SK-N-SH treated with all-trans-retinoic acid at 6 μM for 48 hours (cell line): ENCODE data around the gene F7.

Experiments used
- ATAC-seq: fragments of 200-7000 bp; cut with Tn5 transposase; 3 replicates; pipeline ENCODE4 v1.9.1; 2020; ENCODE audit warnings: mild to moderate bottlenecking, moderate library complexity
- ARNTL ChIP-seq: fragments of 450-650 bp; formaldehyde crosslinking; IDR thresholded peaks from 2 replicates; pipeline ENCODE4 v1.5.0; 2020; ENCODE audit warnings: low read depth, mild to moderate bottlenecking, moderate library complexity, borderline replicate concordance
- BACH2 ChIP-seq: fragments of 250-450 bp; sonication (Bioruptor Pico); IDR thresholded peaks from 2 replicates; pipeline ENCODE4 v1.9.0; 2021; ENCODE audit warnings: mild to moderate bottlenecking, borderline replicate concordance
- CSDC2 ChIP-seq: fragments of 250-450 bp; sonication (Bioruptor Pico); IDR thresholded peaks from 2 replicates; pipeline ENCODE4 v1.5.0; 2020; ENCODE audit warnings: mild to moderate bottlenecking, moderate library complexity
- ESRRG ChIP-seq: fragments of 250-450 bp; sonication (Bioruptor Pico); IDR thresholded peaks from 2 replicates; pipeline ENCODE4 v1.6.1; 2021; ENCODE audit warnings: mild to moderate bottlenecking
- GLIS3 ChIP-seq: fragments of 250-450 bp; sonication (Bioruptor Pico); IDR thresholded peaks from 2 replicates; pipeline ENCODE4 v1.5.0; 2020; ENCODE audit warnings: mild to moderate bottlenecking, moderate library complexity
- ISL1 ChIP-seq: fragments of 250-450 bp; sonication (Bioruptor Pico); IDR thresholded peaks from 2 replicates; pipeline ENCODE4 v2.1.2; 2022; ENCODE audit warnings: mild to moderate bottlenecking, moderate library complexity
- OSR1 ChIP-seq: fragments of 250-450 bp; sonication (Bioruptor Pico); IDR thresholded peaks from 2 replicates; pipeline ENCODE4 v1.8.0; 2022; ENCODE audit warnings: moderate library complexity, mild to moderate bottlenecking, inconsistent platforms
- RARB ChIP-seq: fragments of 250-450 bp; sonication (Bioruptor Pico); IDR thresholded peaks from 2 replicates; pipeline ENCODE4 v1.8.0; 2021; ENCODE audit warnings: mild to moderate bottlenecking, moderate library complexity
- SNAI2 ChIP-seq: fragments of 250-450 bp; sonication (Bioruptor Pico); IDR thresholded peaks from 2 replicates; pipeline ENCODE4 v1.5.0; 2020; ENCODE audit warnings: mild to moderate bottlenecking, moderate library complexity
- TCF4 ChIP-seq: fragments of 250-450 bp; sonication (Bioruptor Pico); IDR thresholded peaks from 2 replicates; pipeline ENCODE4 v1.8.0; 2021; ENCODE audit warnings: mild to moderate bottlenecking, moderate library complexity, borderline replicate concordance
- TOX ChIP-seq: fragments of 250-450 bp; sonication (Bioruptor Pico); IDR thresholded peaks from 2 replicates; pipeline ENCODE4 v1.8.0; 2021; ENCODE audit warnings: mild to moderate bottlenecking, moderate library complexity, borderline replicate concordance
- ZC3H10 ChIP-seq: fragments of 250-450 bp; sonication (Bioruptor Pico); IDR thresholded peaks from 2 replicates; pipeline ENCODE4 v1.5.1; 2021; ENCODE audit warnings: mild to moderate bottlenecking, moderate library complexity
- ZFP3 ChIP-seq: fragments of 250-450 bp; sonication (Bioruptor Pico); IDR thresholded peaks from 2 replicates; pipeline ENCODE4 v1.5.0; 2020; ENCODE audit warnings: mild to moderate bottlenecking, moderate library complexity
- ZFP30 ChIP-seq: fragments of 450-650 bp; formaldehyde crosslinking; IDR thresholded peaks from 2 replicates; pipeline ENCODE4 v1.5.0; 2022; ENCODE audit warnings: mild to moderate bottlenecking, moderate library complexity
- ZNF565 ChIP-seq: fragments of 450-650 bp; formaldehyde crosslinking; conservative IDR thresholded peaks from 2 replicates; pipeline ENCODE4 v1.5.0; 2020; ENCODE audit warnings: low read depth, mild to moderate bottlenecking, moderate library complexity
- ZNF70 ChIP-seq: fragments of 450-650 bp; formaldehyde crosslinking; IDR thresholded peaks from 2 replicates; pipeline ENCODE4 v1.5.0; 2020; ENCODE audit warnings: mild to moderate bottlenecking, moderate library complexity
- ZNF8 ChIP-seq: fragments of 450-650 bp; formaldehyde crosslinking; IDR thresholded peaks from 2 replicates; pipeline ENCODE4 v1.5.0; 2020; ENCODE audit warnings: mild to moderate bottlenecking, moderate library complexity
- TF ChIP-seq, protein P1 (sequence below): fragments of 250-450 bp; sonication (Bioruptor Pico); IDR thresholded peaks from 2 replicates; pipeline ENCODE4 v1.5.1; 2021; ENCODE audit warnings: mild to moderate bottlenecking, moderate library complexity
- TF ChIP-seq, protein P2 (sequence below): fragments of 250-450 bp; sonication (Bioruptor Pico); IDR thresholded peaks from 2 replicates; pipeline ENCODE4 v1.8.0; 2021; ENCODE audit warnings: low read depth, mild to moderate bottlenecking, moderate library complexity, borderline replicate concordance
- TF ChIP-seq, protein P3 (sequence below): fragments of 250-450 bp; sonication (Bioruptor Pico); IDR thresholded peaks from 2 replicates; pipeline ENCODE4 v1.5.1; 2020; ENCODE audit warnings: low read depth, mild to moderate bottlenecking, moderate library complexity

The F7 gene

DNA sequence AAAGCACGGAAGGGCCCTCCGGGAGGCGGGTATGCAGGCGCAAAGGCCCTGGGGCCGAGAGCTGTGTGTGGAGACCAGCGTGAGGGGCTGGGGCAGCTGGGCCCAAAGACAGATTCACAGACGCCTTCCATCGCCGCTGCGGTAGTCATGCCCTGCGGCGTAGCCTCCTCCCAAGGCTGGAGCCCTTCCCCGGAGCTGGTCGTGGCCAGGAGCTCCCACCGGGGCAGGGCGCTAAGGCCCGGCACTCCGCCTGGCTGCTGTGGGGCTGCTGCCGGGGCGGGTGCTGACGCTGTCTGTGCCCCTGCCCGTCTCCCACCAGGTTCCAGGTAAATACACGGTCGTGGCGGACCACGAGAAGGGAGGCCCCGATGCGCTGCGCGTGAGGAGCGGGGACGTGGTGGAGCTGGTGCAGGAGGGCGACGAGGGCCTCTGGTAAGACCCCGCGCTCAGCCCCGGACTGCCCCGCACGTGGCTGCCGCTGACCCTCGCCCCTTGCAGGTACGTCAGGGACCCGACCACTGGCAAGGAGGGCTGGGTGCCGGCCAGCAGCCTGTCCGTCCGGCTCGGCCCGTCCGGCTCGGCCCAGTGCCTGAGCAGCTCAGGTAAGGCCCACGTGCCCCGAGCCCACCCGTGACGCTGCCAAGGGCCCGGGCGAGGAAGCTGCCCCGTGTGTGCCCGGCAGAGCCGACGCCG is 9.4 kb upstream of the F7 start:
- TF ChIP-seq ZFP30 (CRISPR knock-in tag) (no peak), ZNF8 (no peak), ZFP3 (no peak), ZNF565 (CRISPR knock-in tag) (no peak), ZC3H10 (CRISPR knock-in tag) (no peak), SNAI2 (no peak), CSDC2 (CRISPR knock-in tag) (no peak), TCF4 (no peak), GLIS3 (CRISPR knock-in tag) (no peak), RARB (CRISPR knock-in tag) (no peak), ISL1 (CRISPR knock-in tag) (no peak), ESRRG (CRISPR knock-in tag) (no peak)
- TF ChIP-seq, protein P1, sequence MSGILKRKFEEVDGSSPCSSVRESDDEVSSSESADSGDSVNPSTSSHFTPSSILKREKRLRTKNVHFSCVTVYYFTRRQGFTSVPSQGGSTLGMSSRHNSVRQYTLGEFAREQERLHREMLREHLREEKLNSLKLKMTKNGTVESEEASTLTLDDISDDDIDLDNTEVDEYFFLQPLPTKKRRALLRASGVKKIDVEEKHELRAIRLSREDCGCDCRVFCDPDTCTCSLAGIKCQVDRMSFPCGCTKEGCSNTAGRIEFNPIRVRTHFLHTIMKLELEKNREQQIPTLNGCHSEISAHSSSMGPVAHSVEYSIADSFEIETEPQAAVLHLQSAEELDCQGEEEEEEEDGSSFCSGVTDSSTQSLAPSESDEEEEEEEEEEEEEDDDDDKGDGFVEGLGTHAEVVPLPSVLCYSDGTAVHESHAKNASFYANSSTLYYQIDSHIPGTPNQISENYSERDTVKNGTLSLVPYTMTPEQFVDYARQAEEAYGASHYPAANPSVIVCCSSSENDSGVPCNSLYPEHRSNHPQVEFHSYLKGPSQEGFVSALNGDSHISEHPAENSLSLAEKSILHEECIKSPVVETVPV = no peak
- TF ChIP-seq, protein P2, sequence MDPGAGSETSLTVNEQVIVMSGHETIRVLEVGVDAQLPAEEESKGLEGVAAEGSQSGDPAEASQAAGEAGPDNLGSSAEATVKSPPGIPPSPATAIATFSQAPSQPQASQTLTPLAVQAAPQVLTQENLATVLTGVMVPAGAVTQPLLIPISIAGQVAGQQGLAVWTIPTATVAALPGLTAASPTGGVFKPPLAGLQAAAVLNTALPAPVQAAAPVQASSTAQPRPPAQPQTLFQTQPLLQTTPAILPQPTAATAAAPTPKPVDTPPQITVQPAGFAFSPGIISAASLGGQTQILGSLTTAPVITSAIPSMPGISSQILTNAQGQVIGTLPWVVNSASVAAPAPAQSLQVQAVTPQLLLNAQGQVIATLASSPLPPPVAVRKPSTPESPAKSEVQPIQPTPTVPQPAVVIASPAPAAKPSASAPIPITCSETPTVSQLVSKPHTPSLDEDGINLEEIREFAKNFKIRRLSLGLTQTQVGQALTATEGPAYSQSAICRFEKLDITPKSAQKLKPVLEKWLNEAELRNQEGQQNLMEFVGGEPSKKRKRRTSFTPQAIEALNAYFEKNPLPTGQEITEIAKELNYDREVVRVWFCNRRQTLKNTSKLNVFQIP (CRISPR knock-in tag) = no peak
- no peak for ATAC-seq

DNA sequence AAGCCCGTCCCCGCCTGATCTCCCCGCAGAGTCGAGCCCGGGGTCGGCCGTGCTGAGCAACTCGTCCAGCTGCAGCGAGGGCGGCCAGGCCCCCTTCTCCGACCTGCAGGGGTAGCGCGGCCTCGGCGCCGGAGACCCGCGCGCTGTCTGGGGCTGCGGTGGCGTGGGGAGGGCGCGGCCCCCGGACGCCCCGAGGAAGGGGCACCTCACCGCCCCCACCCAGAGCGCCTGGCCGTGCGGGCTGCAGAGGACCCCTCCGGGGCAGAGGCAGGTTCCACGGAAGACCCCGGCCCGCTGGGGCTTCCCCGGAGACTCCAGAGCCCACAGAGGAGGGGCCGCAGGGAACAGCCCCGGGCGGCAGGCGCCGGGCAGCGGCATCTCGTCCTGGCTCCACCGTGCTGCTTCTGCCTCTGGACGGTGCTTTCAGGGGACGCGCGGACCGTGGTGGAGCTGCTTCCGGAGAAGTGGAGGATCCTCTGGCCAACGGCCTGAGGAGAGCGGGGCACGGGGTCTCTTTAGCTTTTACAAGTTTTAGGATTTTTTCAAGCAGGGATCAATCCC is 8.8 kb upstream of the F7 start:
- ATAC-seq = no peak
- TF ChIP-seq, protein P2 (CRISPR knock-in tag) = no peak
- no peak for TF ChIP-seq ZNF70 (CRISPR knock-in tag)
- TF ChIP-seq SNAI2 = no peak
- TF ChIP-seq BACH2 = no peak

DNA sequence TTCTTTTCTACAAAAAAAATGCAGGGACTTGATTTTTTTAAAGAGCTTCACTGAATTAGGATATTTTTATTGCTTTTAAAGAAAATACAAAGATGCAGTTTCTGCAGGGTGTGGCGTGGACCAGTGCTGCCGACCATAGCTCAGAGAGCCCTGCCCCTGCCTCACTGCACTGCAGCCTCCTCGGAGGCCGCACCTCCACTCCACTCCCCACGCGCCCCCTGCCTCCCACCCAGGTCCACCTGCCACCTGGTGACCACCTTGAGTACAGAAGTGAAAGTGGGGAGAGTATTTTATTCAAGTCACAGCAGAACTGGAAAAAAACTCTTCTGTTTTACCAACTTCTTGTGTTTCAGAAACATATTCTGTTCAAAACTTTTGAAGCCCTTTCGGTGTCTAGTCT is 7.9 kb upstream of the F7 start:
- no peak for ATAC-seq
- TF ChIP-seq RARB (CRISPR knock-in tag) (no peak), ISL1 (CRISPR knock-in tag) (no peak), OSR1 (CRISPR knock-in tag) (no peak), ZFP3 (no peak), ARNTL (no peak), ZC3H10 (CRISPR knock-in tag) (no peak), TCF4 (no peak), ZNF565 (CRISPR knock-in tag) (no peak)
- TF ChIP-seq, protein P2 (CRISPR knock-in tag) = no peak
- TF ChIP-seq, protein P3, sequence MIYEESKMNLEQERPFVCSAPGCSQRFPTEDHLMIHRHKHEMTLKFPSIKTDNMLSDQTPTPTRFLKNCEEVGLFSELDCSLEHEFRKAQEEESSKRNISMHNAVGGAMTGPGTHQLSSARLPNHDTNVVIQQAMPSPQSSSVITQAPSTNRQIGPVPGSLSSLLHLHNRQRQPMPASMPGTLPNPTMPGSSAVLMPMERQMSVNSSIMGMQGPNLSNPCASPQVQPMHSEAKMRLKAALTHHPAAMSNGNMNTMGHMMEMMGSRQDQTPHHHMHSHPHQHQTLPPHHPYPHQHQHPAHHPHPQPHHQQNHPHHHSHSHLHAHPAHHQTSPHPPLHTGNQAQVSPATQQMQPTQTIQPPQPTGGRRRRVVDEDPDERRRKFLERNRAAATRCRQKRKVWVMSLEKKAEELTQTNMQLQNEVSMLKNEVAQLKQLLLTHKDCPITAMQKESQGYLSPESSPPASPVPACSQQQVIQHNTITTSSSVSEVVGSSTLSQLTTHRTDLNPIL (CRISPR knock-in tag) = no peak

DNA sequence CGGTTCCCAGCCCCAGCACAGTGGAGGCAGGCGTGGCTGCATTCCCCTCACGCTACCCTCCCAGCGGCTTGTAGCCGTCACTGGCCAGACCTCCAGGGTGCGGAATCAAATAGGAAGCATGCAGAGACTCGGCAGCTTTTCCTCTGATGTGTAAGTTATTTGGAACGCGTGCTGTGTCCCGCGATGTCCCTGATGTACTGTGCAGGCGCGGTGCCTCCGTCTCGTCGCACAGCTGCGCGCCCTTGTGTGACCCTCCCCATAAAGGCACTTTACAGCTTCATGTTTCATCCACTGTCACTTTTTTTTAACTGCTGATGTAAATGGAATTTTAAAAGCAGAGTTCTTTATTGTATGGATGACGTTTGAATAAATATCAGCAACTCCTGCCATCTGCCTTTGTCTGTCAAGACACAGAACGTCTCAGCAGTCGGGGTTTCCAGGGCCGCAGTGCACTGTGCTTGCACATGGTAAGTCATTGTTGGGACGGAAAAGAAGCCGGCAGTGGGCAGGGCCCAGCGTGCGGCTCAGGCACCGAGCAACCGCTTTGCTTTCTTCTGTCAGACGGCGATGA is 7.3 kb upstream of the F7 start:
- TF ChIP-seq, protein P2 (CRISPR knock-in tag) = no peak
- no peak for TF ChIP-seq ZNF8
- TF ChIP-seq, protein P3 (CRISPR knock-in tag) = no peak
- no peak for TF ChIP-seq ZC3H10 (CRISPR knock-in tag)
- TF ChIP-seq TOX = no peak
- TF ChIP-seq ARNTL = no peak
- no peak for TF ChIP-seq ZFP30 (CRISPR knock-in tag)
- no peak for ATAC-seq
